Neural crest cell (in vitro differentiated cells): ENCODE measurements around the gene NFE2L3. TPM values are rescaled to one million over a fixed set of nuclear protein-coding genes. Genes with fewer than 3 reads are reported as not detected.
A peak's percentile ranks its signal among the peaks of the same experiment; 100 is the strongest.

Experiments used
- DNase-seq: peaks from one replicate; pipeline ENCODE4 v3.0.0; 2021; ENCODE audit warnings: low read depth, mixed read lengths, low spot score
- H3K27ac Mint-ChIP-seq: one replicate; pipeline ENCODE4 v1.8.0; 2021; ENCODE audit warnings: mild to moderate bottlenecking, mixed read lengths; ENCODE audit not compliant: unreplicated experiment
- H3K27me3 Mint-ChIP-seq: 2 replicates; pipeline ENCODE4 v1.8.0; 2021; ENCODE audit warnings: low read depth, mild to moderate bottlenecking, mixed read lengths
- H3K36me3 Mint-ChIP-seq: 2 replicates; pipeline ENCODE4 v1.8.0; 2021; ENCODE audit warnings: low read depth, mild to moderate bottlenecking, mixed read lengths
- H3K4me1 Mint-ChIP-seq: 2 replicates; pipeline ENCODE4 v1.8.0; 2021; ENCODE audit warnings: mixed read lengths
- H3K4me3 Mint-ChIP-seq: one replicate; pipeline ENCODE4 v1.8.0; 2021; ENCODE audit warnings: mild to moderate bottlenecking, mixed read lengths
- H3K9me3 Mint-ChIP-seq: 2 replicates; pipeline ENCODE4 v1.8.0; 2021; ENCODE audit warnings: mixed read lengths
- total RNA-seq: library from RNA; stranded (reverse); gene quantifications from 2 replicates; pipeline ENCODE4 v1.2.1, GENCODE V29; 2021
- TF ChIP-seq, protein P1 (sequence below): fragments of 200-600 bp; sonication (generic); conservative IDR thresholded peaks from 2 replicates; pipeline ENCODE4 v1.5.0; 2021; ENCODE audit warnings: antibody characterized with exemption, mild to moderate bottlenecking

NFE2L3 gene
- total RNA-seq, 1 donor from 2014 or later: 2.4 TPM

DNA sequence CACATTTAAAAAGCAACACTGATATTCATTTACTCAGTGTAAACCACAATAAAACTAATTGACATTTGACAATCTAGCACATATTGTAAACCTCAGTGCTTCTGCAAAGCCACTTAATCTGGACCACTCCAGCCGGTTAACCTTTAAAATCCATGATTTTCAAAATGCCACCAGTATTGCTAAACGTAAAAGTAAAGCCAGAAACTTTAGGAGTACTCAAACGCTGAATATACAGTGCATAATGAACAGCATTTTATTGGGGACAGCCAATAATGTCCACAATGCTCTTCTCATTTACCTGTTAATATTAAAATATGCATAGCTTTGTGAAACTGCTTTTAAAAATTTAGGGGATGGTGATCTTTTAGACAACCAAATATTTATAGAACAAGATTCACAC lies 37.7 kb downstream of the NFE2L3 start:
- H3K27me3 Mint-ChIP-seq: peaks cover 56% of the 10 kb centered on the region
- TF ChIP-seq, protein P1, sequence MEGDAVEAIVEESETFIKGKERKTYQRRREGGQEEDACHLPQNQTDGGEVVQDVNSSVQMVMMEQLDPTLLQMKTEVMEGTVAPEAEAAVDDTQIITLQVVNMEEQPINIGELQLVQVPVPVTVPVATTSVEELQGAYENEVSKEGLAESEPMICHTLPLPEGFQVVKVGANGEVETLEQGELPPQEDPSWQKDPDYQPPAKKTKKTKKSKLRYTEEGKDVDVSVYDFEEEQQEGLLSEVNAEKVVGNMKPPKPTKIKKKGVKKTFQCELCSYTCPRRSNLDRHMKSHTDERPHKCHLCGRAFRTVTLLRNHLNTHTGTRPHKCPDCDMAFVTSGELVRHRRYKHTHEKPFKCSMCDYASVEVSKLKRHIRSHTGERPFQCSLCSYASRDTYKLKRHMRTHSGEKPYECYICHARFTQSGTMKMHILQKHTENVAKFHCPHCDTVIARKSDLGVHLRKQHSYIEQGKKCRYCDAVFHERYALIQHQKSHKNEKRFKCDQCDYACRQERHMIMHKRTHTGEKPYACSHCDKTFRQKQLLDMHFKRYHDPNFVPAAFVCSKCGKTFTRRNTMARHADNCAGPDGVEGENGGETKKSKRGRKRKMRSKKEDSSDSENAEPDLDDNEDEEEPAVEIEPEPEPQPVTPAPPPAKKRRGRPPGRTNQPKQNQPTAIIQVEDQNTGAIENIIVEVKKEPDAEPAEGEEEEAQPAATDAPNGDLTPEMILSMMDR: no peak
- no peak for DNase-seq
- peaks cover 77% of the 10 kb centered on the region for H3K36me3 Mint-ChIP-seq
- H3K9me3 Mint-ChIP-seq: peaks cover 2% of the 10 kb centered on the region
- peak overlapping the region; percentile 36 for H3K4me3 Mint-ChIP-seq
- H3K4me1 Mint-ChIP-seq: peaks cover 77% of the 10 kb centered on the region
- no peak overlapping the region for H3K27ac Mint-ChIP-seq

DNA sequence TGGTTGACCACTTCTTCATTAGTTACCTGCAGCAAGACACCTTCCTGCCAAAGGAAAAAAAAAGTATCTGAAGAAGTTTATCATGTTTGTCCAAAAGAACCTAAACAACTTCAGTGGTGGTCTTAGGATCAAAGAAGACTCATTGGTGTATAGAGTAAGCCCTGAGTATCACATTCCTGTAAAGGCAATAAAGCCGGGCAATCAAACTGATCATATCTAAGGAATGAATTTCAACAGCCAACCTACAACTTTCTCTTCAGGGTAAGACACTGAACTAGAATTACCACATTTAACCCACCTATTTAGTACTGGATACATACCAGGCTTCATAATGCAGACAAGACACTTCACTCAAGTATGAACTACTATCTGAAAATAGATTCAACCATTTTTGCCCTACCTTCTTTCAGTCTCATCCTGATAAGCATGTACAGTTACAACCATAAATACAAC lies 38.4 kb downstream of the NFE2L3 start:
- Mint-ChIP-seq H3K27me3 (peaks cover 58% of the 10 kb centered on the region), H3K4me3 (peak overlapping the region; percentile 47), H3K27ac (no peak overlapping the region), H3K9me3 (peaks cover 2% of the 10 kb centered on the region), H3K4me1 (peaks cover 75% of the 10 kb centered on the region), H3K36me3 (peaks cover 75% of the 10 kb centered on the region)
- no peak for DNase-seq
- TF ChIP-seq, protein P1: no peak

DNA sequence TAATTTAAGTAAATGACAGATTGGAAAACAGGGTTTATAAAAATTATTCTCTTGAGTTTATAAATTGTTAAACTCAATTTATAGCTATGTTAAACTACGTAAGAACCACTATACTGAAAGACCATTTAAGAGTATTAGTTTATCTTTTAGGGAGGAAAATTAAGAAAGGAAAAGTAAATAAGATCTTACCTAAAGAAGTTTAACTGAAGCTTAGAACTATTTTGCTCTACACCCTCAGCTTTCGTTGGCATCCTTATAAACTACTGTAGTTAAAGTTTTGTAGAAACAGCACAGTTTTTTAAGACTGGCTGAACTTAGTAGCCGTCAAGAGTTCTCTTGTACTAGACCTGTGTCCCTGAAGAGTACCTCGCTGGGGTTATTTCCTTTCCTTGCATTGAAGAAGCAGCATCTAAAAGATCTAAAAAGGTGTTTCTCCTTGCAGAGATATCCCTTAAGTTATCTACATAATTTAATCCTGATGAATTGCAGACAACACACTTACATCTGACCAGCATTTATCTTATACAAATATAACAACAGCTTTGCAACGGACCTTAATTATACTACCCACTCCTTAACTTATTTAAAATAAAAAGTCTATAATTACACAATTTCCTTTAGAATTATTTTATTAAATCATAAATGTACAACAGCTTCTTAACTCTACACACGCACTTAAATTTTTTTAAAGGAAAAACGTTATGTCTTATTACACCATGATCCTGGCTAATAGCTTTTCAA lies 39.4 kb downstream of the NFE2L3 start:
- Mint-ChIP-seq H3K27ac (no peak overlapping the region), H3K36me3 (peaks cover 79% of the 10 kb centered on the region), H3K4me1 (peaks cover 79% of the 10 kb centered on the region), H3K9me3 (peaks cover under 1% of the 10 kb centered on the region), H3K27me3 (peaks cover 61% of the 10 kb centered on the region), H3K4me3 (peak overlapping the region; percentile 100)
- DNase-seq: no peak
- TF ChIP-seq, protein P1: no peak

DNA sequence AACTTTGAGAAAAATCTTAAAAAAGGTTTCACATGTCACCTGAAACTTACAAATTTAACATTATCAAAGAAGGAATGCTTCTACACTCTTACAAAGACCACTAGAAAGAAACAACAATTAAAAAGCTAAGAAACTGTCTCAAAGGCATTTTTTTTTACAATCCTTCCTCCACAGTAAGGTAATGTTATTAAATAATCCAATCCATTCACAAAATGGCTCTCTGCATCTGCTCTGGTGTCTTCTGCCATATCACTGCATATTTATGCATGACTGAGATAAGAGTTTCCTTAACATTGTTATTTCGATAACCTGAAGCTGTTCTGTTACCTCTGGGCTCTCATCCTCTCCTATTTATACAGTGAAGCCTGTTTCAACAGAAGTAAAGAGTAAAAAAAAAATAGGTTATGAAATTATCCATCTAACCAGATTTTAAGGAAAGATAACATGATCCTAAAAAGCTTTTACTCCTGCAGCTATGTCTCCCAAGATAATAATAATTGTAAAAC lies 40.0 kb downstream of the NFE2L3 start:
- DNase-seq: no peak
- peaks cover 83% of the 10 kb centered on the region for H3K36me3 Mint-ChIP-seq
- H3K27ac Mint-ChIP-seq: no peak overlapping the region
- peaks cover 81% of the 10 kb centered on the region for H3K4me1 Mint-ChIP-seq
- TF ChIP-seq, protein P1: no peak
- H3K27me3 Mint-ChIP-seq: peaks cover 63% of the 10 kb centered on the region
- peak overlapping the region; percentile 100 for H3K4me3 Mint-ChIP-seq
- no peaks in the 10 kb centered on the region for H3K9me3 Mint-ChIP-seq

DNA sequence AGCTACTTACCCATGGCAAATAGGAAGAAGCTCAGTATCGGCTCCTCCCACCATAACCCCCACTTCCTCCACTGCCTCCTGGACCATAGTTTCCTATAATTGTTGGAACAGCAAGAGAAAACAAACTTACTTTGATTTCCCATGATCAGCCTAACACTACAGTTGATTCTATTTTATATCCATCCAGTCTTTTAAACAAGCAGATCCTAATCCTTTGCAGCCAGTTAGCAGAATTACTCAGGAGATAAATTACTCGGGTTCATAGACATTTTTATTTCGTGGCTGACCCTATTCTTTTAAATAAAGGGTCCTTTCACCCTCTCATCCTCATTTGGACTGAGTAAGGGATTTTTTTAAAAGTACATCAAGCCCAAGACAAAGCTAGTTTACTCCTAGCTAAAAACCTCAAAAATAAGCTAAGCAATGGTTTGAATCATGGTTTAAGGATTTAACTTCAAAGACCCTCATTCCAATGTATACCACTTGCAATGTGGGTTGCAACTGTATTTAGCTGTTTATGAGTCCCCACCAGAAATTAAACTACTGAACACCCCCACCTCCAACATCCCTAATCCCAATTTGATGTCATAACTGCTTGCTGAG lies 40.6 kb downstream of the NFE2L3 start:
- TF ChIP-seq, protein P1: no peak
- H3K9me3 Mint-ChIP-seq: no peaks in the 10 kb centered on the region
- peaks cover 62% of the 10 kb centered on the region for H3K27me3 Mint-ChIP-seq
- DNase-seq: no peak
- H3K4me1 Mint-ChIP-seq: peaks cover 82% of the 10 kb centered on the region
- peak overlapping the region; percentile 100 for H3K4me3 Mint-ChIP-seq
- H3K27ac Mint-ChIP-seq: no peak overlapping the region
- H3K36me3 Mint-ChIP-seq: peaks cover 81% of the 10 kb centered on the region
